Measurements from ENCODE around the gene KCNH1. TPM values are rescaled to one million over a fixed set of nuclear protein-coding genes. Genes with fewer than 3 reads are reported as not detected.

The KCNH1 gene
- total RNA-seq, result not detected

- ChIA-PET CTCF (interaction anchor here (0.6 to 6.2 kb wide), 62 partner anchors 9 to 1268 kb away, joined by 3 to 113 read pairs (median 4); no protein-coding TSS in a partner anchor), POLR2A (interaction anchor here (0.6 to 1.5 kb wide), 5 partner anchors 547 to 1150 kb away, joined by 3 to 6 read pairs (median 4); no protein-coding TSS in a partner anchor)
- intact Hi-C loops (cut with micrococcal nuclease), result loop anchor here (2.0 to 10.0 kb wide), 3 partner anchors 549 to 729 kb away; no protein-coding TSS in a partner anchor
- Mint-ChIP-seq H3K4me3 (peak within 1 kb of the TSS; percentile 59), H3K9me3 (no peaks in the 10 kb centered on the region), H3K27me3 (peaks cover 35% of the 10 kb centered on the region), H3K27ac (no peak within 1 kb of the TSS), H3K4me1 (ENCODE audit: low read depth) (peaks cover 7% of the 10 kb centered on the region), H3K36me3 (ENCODE audit: low read depth) (no peaks in the 10 kb centered on the region)
- DNase-seq (peak; percentile 92), ATAC-seq (peak; percentile 93)
- peak; percentile 97 for TF ChIP-seq CTCF (IDR thresholded peaks at IDR 0.05)
These were observed at the start of gene KCNH1 for GRCh38 chr1:211133836-211134669. Gene KCNH1, minus strand, starts transcription at chr1:211134148. Its CDS starts 203 bp downstream, at chr1:211133945.

GRCh38 chr1:211182746-211183145 is 48.8 kb upstream of the KCNH1 start:
- H3K27ac Mint-ChIP-seq, result no peak overlapping the region
- intact Hi-C loops (cut with micrococcal nuclease), result no loop called here
- ChIA-PET POLR2A (no interaction called here), CTCF (interaction anchor here (1.8 kb wide), 1 partner anchor 141 kb away, joined by 4 read pairs; no protein-coding TSS in a partner anchor)
- H3K9me3 Mint-ChIP-seq, result no peaks in the 10 kb centered on the region
- no peak for DNase-seq
- peaks cover 4% of the 10 kb centered on the region for H3K27me3 Mint-ChIP-seq
- H3K36me3 Mint-ChIP-seq (ENCODE audit: low read depth), result no peaks in the 10 kb centered on the region
- no peak for ATAC-seq
- no peak for TF ChIP-seq CTCF (IDR thresholded peaks at IDR 0.05)
- H3K4me1 Mint-ChIP-seq (ENCODE audit: low read depth), result no peaks in the 10 kb centered on the region
- H3K4me3 Mint-ChIP-seq, result no peak overlapping the region

GRCh38 chr1:211174375-211174774 is 40.4 kb upstream of the KCNH1 start:
- H3K4me3 Mint-ChIP-seq, result no peak overlapping the region
- H3K9me3 Mint-ChIP-seq, result peaks cover 22% of the 10 kb centered on the region
- POLR2A ChIA-PET, result no interaction called here
- CTCF ChIA-PET, result no interaction called here
- DNase-seq (no peak), ATAC-seq (no peak)
- no peak overlapping the region for H3K27ac Mint-ChIP-seq
- no peaks in the 10 kb centered on the region for H3K36me3 Mint-ChIP-seq (ENCODE audit: low read depth)
- no peak for TF ChIP-seq CTCF (IDR thresholded peaks at IDR 0.05)
- intact Hi-C loops (cut with micrococcal nuclease), result no loop called here
- peaks cover 4% of the 10 kb centered on the region for H3K27me3 Mint-ChIP-seq
- no peaks in the 10 kb centered on the region for H3K4me1 Mint-ChIP-seq (ENCODE audit: low read depth)

- CTCF ChIA-PET, result no interaction called here
- Mint-ChIP-seq H3K27me3 (no peaks in the 10 kb centered on the region), H3K9me3 (peaks cover 35% of the 10 kb centered on the region), H3K27ac (no peak overlapping the region), H3K36me3 (ENCODE audit: low read depth) (no peaks in the 10 kb centered on the region), H3K4me3 (no peak overlapping the region), H3K4me1 (ENCODE audit: low read depth) (no peaks in the 10 kb centered on the region)
- no peak for TF ChIP-seq CTCF (IDR thresholded peaks at IDR 0.05)
- POLR2A ChIA-PET, result no interaction called here
- ATAC-seq (no peak), DNase-seq (no peak)
- intact Hi-C loops (cut with micrococcal nuclease), result no loop called here
These were observed 38.7 kb upstream of the KCNH1 start for GRCh38 chr1:211172657-211173056.

- POLR2A ChIA-PET, result no interaction called here
- Mint-ChIP-seq H3K9me3 (peaks cover 35% of the 10 kb centered on the region), H3K27me3 (peaks cover 4% of the 10 kb centered on the region), H3K27ac (no peak overlapping the region), H3K36me3 (ENCODE audit: low read depth) (no peaks in the 10 kb centered on the region), H3K4me3 (no peak overlapping the region), H3K4me1 (ENCODE audit: low read depth) (no peaks in the 10 kb centered on the region)
- ATAC-seq, result no peak
- no peak for TF ChIP-seq CTCF (IDR thresholded peaks at IDR 0.05)
- DNase-seq, result no peak
- CTCF ChIA-PET, result no interaction called here
- intact Hi-C loops (cut with micrococcal nuclease), result no loop called here
These were observed 35.4 kb upstream of the KCNH1 start for GRCh38 chr1:211169353-211169752.

Data from activated CD8-positive, alpha-beta T cell treated with anti-CD3 and anti-CD28 coated beads for 36 hours (primary cell).